GM18520 (cell line): ENCODE measurements around the gene ACTL8.

Source experiments
- ATAC-seq: cut with Tn5 transposase; IDR thresholded peaks from one replicate; pipeline ENCODE4 v1.9.1; 2021; ENCODE audit not compliant: unreplicated experiment

ACTL8 gene

GRCh38 chr1:17768651-17769241 is 13.6 kb downstream of the ACTL8 start:
- no peak for ATAC-seq

- ATAC-seq = no peak
Measured at GRCh38 chr1:17770983-17771382, 15.8 kb downstream of the ACTL8 start.

GRCh38 chr1:17772615-17773212 is 17.6 kb downstream of the ACTL8 start:
- ATAC-seq = no peak

GRCh38 chr1:17773591-17774326 is 18.6 kb downstream of the ACTL8 start:
- no peak for ATAC-seq

GRCh38 chr1:17774452-17774851 is 19.3 kb downstream of the ACTL8 start:
- ATAC-seq = no peak

- no peak for ATAC-seq
Measured at GRCh38 chr1:17775796-17776195, 20.7 kb downstream of the ACTL8 start.

GRCh38 chr1:17776426-17776825 is 21.3 kb downstream of the ACTL8 start:
- no peak for ATAC-seq

GRCh38 chr1:17777330-17777729 is 22.2 kb downstream of the ACTL8 start:
- ATAC-seq = no peak

- no peak for ATAC-seq
Measured at GRCh38 chr1:17777818-17778217, 22.7 kb downstream of the ACTL8 start.

GRCh38 chr1:17780916-17781315 is 25.8 kb downstream of the ACTL8 start:
- no peak for ATAC-seq

- ATAC-seq = no peak
Measured at GRCh38 chr1:17789926-17790325, 34.8 kb downstream of the ACTL8 start.

- no peak for ATAC-seq
Measured at GRCh38 chr1:17790383-17791054, 35.4 kb downstream of the ACTL8 start.

- no peak for ATAC-seq
Measured at GRCh38 chr1:17791055-17791390, 35.9 kb downstream of the ACTL8 start.

GRCh38 chr1:17791480-17791879 is 36.3 kb downstream of the ACTL8 start:
- no peak for ATAC-seq

GRCh38 chr1:17792421-17792820 is 37.3 kb downstream of the ACTL8 start:
- ATAC-seq = no peak

- ATAC-seq = no peak
Measured at GRCh38 chr1:17795081-17795809, 40.1 kb downstream of the ACTL8 start.

GRCh38 chr1:17795836-17796645 is 40.9 kb downstream of the ACTL8 start:
- ATAC-seq = no peak

- no peak for ATAC-seq
Measured at GRCh38 chr1:17797478-17797877, 42.3 kb downstream of the ACTL8 start.

- ATAC-seq = no peak
Measured at GRCh38 chr1:17798011-17798410, 42.9 kb downstream of the ACTL8 start.

- ATAC-seq = no peak
Measured at GRCh38 chr1:17798799-17799382, 43.8 kb downstream of the ACTL8 start.
